ENCODE measurements around the gene CDH11. TPM values are rescaled to one million over a fixed set of nuclear protein-coding genes. Genes with fewer than 3 reads are reported as not detected.

The CDH11 gene
- total and polyA plus RNA-seq, 2 experiments from 2014 or later: 3.5 to 19.6 TPM

- Histone ChIP-seq H3K4me2 (no peak overlapping the region), H3K79me2 (replicated peaks; ENCODE audit: insufficient read depth) (no peaks in the 10 kb centered on the region), H3K27me3 (ENCODE audit: insufficient read depth) (no peaks in the 10 kb centered on the region), H3K27ac (ENCODE audit: low read depth) (no peak overlapping the region), H3K4me3 (no peak overlapping the region), H3K36me3 (ENCODE audit: insufficient read depth) (no peaks in the 10 kb centered on the region), H3K9me2 (ENCODE audit: insufficient read depth) (0 out of 2 replicates have a peak, but pooled peaks cover 4% of the 10 kb centered on the region), H3F3A (replicated peaks; ENCODE audit: low read depth) (no peaks in the 10 kb centered on the region), H2AFZ (no peak overlapping the region), H3K4me1 (ENCODE audit: insufficient read depth) (no peaks in the 10 kb centered on the region), H4K20me1 (replicated peaks; ENCODE audit: insufficient read depth) (no peaks in the 10 kb centered on the region)
- no peak for ATAC-seq
- Mint-ChIP-seq H3K4me3 (no peak overlapping the region), H3K36me3 (ENCODE audit: low read depth) (no peaks in the 10 kb centered on the region; the same call in 2 of the 3 replicates), H3K27ac (no peak overlapping the region), H3K27me3 (ENCODE audit: insufficient read depth, low read depth, poor library complexity) (no peaks in the 10 kb centered on the region), H3K4me1 (peaks cover 12% of the 10 kb centered on the region), H3K9me3 (no peaks in the 10 kb centered on the region)
- DNase-seq (ENCODE audit: low spot score): no peak
- TF ChIP-seq EZH2 (IDR thresholded peaks at IDR 0.05; ENCODE audit: low read depth, unreplicated experiment): no peak
- TF ChIP-seq JUNB (IDR thresholded peaks at IDR 0.05; ENCODE audit: unreplicated experiment): no peak
- TF ChIP-seq ETS1 (IDR thresholded peaks at IDR 0.05): no peak
- TF ChIP-seq REST (IDR thresholded peaks at IDR 0.05; ENCODE audit: unreplicated experiment): no peak
Observed at GRCh38 chr16:65045961-65046360, 75.9 kb downstream of the CDH11 start.

GRCh38 chr16:65044873-65045272 is 77.0 kb downstream of the CDH11 start:
- no peaks in the 10 kb centered on the region for H3K4me1 ChIP-seq (ENCODE audit: insufficient read depth)
- no peak overlapping the region for H3K27ac ChIP-seq (ENCODE audit: low read depth)
- ATAC-seq (no peak), DNase-seq (ENCODE audit: low spot score) (no peak)
- no peaks in the 10 kb centered on the region for H4K20me1 ChIP-seq (replicated peaks; ENCODE audit: insufficient read depth)
- H3F3A ChIP-seq (replicated peaks; ENCODE audit: low read depth): no peaks in the 10 kb centered on the region
- H3K4me2 ChIP-seq: no peak overlapping the region
- H3K27me3 Mint-ChIP-seq (ENCODE audit: insufficient read depth, low read depth, poor library complexity): no peaks in the 10 kb centered on the region
- no peaks in the 10 kb centered on the region for H3K36me3 ChIP-seq (ENCODE audit: insufficient read depth)
- H3K4me3 Mint-ChIP-seq: no peak overlapping the region
- H3K9me2 ChIP-seq (ENCODE audit: insufficient read depth): 0 out of 2 replicates have a peak, but pooled peaks cover 4% of the 10 kb centered on the region
- no peaks in the 10 kb centered on the region; the same call in 1 of the 3 replicates for H3K36me3 Mint-ChIP-seq (ENCODE audit: low read depth)
- H2AFZ ChIP-seq: no peak overlapping the region
- no peak overlapping the region for H3K27ac Mint-ChIP-seq
- no peak overlapping the region for H3K4me3 ChIP-seq
- H3K79me2 ChIP-seq (replicated peaks; ENCODE audit: insufficient read depth): no peaks in the 10 kb centered on the region
- H3K4me1 Mint-ChIP-seq: peaks cover 7% of the 10 kb centered on the region
- H3K27me3 ChIP-seq (ENCODE audit: insufficient read depth): no peaks in the 10 kb centered on the region
- H3K9me3 Mint-ChIP-seq: peaks cover under 1% of the 10 kb centered on the region; the same call in 1 of the 3 replicates
- TF ChIP-seq ZNF114 (CRISPR knock-in tag; IDR thresholded peaks at IDR 0.05) (no peak), ZNF462 (CRISPR knock-in tag; IDR thresholded peaks at IDR 0.05) (no peak), EZH2 (IDR thresholded peaks at IDR 0.05; ENCODE audit: low read depth, unreplicated experiment) (no peak), JUNB (IDR thresholded peaks at IDR 0.05; ENCODE audit: unreplicated experiment) (no peak), CREB1 (CRISPR knock-in tag; IDR thresholded peaks at IDR 0.05; ENCODE audit: low read depth) (no peak), NANOG (IDR thresholded peaks at IDR 0.05; ENCODE audit: borderline replicate concordance) (no peak), EZH2phosphoT487 (IDR thresholded peaks at IDR 0.05; ENCODE audit: unreplicated experiment) (no peak), POLR2AphosphoS5 (IDR thresholded peaks at IDR 0.05; ENCODE audit: low read depth) (no peak), ETS1 (IDR thresholded peaks at IDR 0.05) (no peak)
